Bronchial epithelial cell (primary cell): ENCODE results near the gene ZC3H12D. TPM values are rescaled to one million over a fixed set of nuclear protein-coding genes. Genes with fewer than 3 reads are reported as not detected.

Source experiments
- DNase-seq: peaks from one replicate; pipeline ENCODE4 v3.0.0-alpha.2; 2010; ENCODE audit warnings: low read depth
- FAIRE-seq: peaks from 2 replicates; lab custom pipeline; 2011; peaks lifted over from hg19 to GRCh38; lab: Jason Lieb, UNC
- H3K27me3 ChIP-seq: 2 replicates; pipeline ENCODE4 v1.5.1; 2011; ENCODE audit warnings: low read length; ENCODE audit not compliant: control insufficient read depth, insufficient read depth
- H3K36me3 ChIP-seq: 2 replicates; pipeline ENCODE4 v1.5.1; 2011; ENCODE audit warnings: low read length; ENCODE audit not compliant: control insufficient read depth, insufficient read depth
- H3K4me3 ChIP-seq: 2 replicates; pipeline ENCODE4 v1.5.1; 2011; ENCODE audit warnings: mild to moderate bottlenecking, low read depth, low read length, control low read depth
- total RNA-seq: library from RNA; depleted of rRNA; stranded (reverse); fragments of >200 nt; gene quantifications from 2 replicates; pipeline ENCODE4 v1.2.1, GENCODE V29; 2014
- TF ChIP-seq, protein P1 (sequence below): IDR thresholded peaks from 2 replicates; pipeline ENCODE4 v1.5.1; 2011; ENCODE audit warnings: mild to moderate bottlenecking, moderate library complexity, low read length, control low read depth, inconsistent platforms; ENCODE audit not compliant: insufficient read depth, severe bottlenecking

Gene ZC3H12D
- total RNA-seq, 1 donor from 2014 or later, result under 0.01 TPM

DNA sequence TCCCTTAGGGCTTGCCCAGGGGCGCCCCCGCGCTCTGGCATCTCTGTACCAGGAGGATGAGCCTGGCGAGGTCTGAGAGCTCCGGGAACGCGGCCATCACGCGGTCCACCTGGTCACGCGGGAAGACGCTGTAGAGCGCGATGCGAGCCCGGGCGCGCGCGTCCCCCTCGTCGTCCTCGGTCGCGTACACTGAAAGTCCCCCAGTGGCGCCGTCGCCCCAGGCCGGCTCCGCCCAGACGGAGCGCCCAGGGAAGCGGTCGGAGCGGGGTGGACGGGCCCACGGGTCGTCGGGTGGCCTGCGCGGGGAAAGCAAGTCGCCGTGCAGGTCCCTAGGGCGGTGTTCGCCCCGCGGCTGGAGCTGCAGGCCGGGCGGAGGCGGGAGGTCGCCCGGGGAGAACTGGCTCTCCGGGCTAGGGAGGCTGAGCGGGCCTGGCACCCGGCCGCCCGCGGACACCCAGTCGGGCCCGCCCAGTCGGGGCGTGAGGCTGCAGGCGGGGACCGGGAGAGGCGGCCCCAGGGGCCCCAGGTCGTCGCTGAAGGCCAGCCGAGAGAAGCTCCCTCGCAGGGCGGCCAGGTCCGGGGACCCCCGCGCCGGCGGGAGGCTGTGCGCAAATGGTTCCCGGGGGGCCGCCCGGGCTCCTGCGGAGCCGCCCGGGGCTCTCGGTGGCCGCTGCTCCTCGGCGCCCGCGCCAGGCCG lies 34.0 kb downstream of the ZC3H12D start:
- TF ChIP-seq, protein P1, sequence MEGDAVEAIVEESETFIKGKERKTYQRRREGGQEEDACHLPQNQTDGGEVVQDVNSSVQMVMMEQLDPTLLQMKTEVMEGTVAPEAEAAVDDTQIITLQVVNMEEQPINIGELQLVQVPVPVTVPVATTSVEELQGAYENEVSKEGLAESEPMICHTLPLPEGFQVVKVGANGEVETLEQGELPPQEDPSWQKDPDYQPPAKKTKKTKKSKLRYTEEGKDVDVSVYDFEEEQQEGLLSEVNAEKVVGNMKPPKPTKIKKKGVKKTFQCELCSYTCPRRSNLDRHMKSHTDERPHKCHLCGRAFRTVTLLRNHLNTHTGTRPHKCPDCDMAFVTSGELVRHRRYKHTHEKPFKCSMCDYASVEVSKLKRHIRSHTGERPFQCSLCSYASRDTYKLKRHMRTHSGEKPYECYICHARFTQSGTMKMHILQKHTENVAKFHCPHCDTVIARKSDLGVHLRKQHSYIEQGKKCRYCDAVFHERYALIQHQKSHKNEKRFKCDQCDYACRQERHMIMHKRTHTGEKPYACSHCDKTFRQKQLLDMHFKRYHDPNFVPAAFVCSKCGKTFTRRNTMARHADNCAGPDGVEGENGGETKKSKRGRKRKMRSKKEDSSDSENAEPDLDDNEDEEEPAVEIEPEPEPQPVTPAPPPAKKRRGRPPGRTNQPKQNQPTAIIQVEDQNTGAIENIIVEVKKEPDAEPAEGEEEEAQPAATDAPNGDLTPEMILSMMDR, result no peak
- no peak for FAIRE-seq
- Histone ChIP-seq H3K4me3 (peak overlapping the region; percentile 41), H3K27me3 (no peaks in the 10 kb centered on the region), H3K36me3 (no peaks in the 10 kb centered on the region)
- DNase-seq, result no peak

DNA sequence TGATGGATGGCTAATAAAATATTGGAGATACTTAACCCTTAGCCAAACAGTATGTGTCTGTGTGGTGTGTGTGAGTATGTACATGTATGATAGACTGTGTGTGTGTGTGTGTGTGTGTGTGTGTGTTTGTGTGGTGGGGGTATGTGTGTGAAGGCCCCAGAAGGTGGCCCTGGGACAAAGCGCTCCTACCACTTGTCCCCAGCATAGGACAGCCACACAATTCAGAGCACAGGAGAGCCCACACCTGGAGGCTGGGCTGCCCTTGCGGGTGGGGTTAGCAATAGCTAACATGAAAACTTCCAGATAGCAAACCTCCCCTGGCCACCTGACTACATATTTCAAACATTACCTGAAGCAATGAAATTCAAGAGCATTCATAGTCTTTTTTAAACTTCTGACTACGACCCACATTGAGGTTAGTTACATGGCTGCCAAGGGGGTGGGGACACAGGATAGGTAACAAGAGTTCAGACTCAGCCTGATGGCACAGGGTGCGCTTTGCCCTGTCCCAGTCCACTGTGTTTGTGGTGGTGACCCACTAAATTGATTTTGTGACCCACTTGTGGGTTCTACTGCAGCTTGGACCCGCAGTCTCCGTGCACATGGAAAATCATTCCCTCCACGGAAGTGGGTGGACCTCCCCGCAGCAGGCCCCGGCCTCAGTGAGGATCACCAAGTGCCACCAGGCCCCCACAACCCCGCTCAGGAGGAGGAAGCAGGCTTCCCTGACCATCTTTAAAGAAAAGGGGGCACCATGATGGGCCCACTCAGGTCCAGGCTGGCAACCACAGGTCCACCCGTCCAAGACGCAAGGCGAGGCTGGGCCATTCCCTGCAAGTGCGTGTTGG lies 34.8 kb downstream of the ZC3H12D start:
- no peaks in the 10 kb centered on the region for H3K36me3 ChIP-seq
- peak overlapping the region; percentile 41 for H3K4me3 ChIP-seq
- H3K27me3 ChIP-seq, result no peaks in the 10 kb centered on the region
- DNase-seq, result no peak
- FAIRE-seq, result no peak
- TF ChIP-seq, protein P1, result no peak

DNA sequence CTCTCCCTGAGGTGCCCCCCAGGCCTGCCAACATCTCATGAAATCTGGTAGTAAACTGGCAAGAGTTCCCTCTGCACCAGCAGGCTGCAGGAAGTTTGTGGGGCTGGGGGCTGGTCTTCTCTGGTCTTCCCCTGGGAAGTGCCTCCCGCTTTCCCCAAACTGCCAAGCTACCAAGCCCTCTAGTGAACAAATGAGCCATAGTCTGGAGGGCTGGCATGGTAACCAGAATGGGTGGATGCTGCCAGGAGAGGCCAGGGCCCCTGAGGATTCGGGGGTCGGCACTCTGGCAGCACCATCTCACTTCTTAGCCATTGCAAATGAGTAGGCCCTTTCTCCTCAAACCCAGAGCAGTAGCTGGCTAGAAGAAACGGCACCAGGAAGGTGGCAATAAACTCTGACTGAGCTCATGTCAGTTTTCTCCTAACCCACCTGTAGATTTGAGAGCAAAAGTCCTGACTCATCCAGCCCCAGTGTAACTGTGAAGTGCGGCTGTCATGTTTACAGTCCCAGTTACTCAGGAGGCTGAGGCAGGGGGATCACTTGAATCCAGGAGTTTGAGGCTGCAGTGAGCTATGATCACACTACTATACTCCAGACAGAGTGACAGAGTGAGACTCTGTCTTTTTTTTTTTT lies 35.9 kb downstream of the ZC3H12D start:
- DNase-seq (no peak), FAIRE-seq (no peak)
- no peaks in the 10 kb centered on the region for H3K36me3 ChIP-seq
- TF ChIP-seq, protein P1, result no peak
- H3K27me3 ChIP-seq, result no peaks in the 10 kb centered on the region
- H3K4me3 ChIP-seq, result no peak overlapping the region

- no peak for FAIRE-seq
- Histone ChIP-seq H3K4me3 (no peak overlapping the region), H3K27me3 (no peaks in the 10 kb centered on the region), H3K36me3 (no peaks in the 10 kb centered on the region)
- DNase-seq, result no peak
- TF ChIP-seq, protein P1, result no peak
Observed at GRCh38 chr6:149446791-149447376, 37.9 kb downstream of the ZC3H12D start.

DNA sequence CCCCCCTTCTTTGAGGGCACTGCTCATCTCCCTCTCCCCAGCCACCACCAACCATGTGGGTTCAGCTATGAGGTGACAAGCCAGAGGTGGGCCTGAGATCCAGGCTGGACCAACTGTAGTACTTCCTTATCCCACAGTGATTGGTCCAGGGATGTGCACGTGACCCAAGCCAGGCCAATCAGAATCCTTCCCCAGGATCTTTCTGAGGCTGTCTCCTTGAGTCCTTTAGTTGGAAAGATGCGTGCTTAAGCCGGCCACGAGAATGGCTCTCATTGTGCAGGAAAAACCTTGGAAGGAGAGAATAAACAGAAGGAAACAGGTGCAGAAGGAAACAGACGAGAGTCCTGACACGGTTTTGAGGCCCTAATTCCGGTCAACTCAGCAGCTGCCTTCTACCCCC lies 39.2 kb downstream of the ZC3H12D start:
- FAIRE-seq (no peak), DNase-seq (no peak)
- Histone ChIP-seq H3K36me3 (no peaks in the 10 kb centered on the region), H3K4me3 (no peak overlapping the region), H3K27me3 (no peaks in the 10 kb centered on the region)
- TF ChIP-seq, protein P1, result no peak
